GM12801 (cell line): ENCODE results near the gene QRFP.

Experiments used
- TF ChIP-seq, protein P1 (sequence below): IDR thresholded peaks from one replicate; pipeline ENCODE4 v1.5.1; 2011; ENCODE audit warnings: control low read depth; ENCODE audit not compliant: insufficient read length; ENCODE audit errors: extremely low read depth

The QRFP gene

DNA sequence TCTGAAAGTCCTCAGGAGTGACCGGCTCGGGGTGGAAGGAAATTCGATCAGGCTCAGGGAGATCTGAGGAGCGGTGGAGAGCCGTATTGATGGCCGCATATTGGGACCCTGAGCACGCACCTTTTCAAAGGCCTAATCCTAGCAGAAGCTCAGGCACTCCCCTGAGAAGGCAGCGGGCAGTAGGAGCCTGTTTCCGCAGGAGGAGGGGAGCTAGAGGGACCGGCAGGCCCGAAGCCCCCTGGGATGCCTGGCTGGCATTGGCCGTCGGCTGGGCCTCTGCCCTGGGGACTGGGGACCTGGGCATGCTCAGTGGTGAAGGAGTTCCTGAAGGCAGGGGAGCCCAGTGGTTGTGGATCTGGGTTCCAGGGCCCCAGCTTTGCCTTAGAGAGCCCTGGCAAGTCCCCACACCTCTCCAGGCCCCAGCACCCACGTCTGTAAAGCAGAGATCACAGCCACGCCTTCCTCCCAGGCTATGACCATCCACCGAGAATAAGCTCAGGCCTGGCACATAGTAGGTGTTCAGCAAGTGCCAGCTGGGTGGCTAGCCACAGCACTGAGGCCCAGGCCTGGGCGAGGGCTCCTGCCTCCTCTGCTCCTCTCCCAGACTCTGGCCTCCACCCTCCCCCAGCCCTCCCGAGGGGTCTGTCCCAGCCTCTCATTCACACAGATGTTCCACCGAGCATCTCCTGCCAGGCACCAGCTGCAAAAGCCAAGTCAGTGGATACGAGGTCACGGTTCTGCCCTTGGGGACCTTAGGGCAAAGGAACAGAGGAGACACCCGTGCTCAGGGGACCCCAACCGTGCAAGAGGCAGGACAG, 17.2 kb upstream of the QRFP start:
- TF ChIP-seq, protein P1, sequence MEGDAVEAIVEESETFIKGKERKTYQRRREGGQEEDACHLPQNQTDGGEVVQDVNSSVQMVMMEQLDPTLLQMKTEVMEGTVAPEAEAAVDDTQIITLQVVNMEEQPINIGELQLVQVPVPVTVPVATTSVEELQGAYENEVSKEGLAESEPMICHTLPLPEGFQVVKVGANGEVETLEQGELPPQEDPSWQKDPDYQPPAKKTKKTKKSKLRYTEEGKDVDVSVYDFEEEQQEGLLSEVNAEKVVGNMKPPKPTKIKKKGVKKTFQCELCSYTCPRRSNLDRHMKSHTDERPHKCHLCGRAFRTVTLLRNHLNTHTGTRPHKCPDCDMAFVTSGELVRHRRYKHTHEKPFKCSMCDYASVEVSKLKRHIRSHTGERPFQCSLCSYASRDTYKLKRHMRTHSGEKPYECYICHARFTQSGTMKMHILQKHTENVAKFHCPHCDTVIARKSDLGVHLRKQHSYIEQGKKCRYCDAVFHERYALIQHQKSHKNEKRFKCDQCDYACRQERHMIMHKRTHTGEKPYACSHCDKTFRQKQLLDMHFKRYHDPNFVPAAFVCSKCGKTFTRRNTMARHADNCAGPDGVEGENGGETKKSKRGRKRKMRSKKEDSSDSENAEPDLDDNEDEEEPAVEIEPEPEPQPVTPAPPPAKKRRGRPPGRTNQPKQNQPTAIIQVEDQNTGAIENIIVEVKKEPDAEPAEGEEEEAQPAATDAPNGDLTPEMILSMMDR: no peak

DNA sequence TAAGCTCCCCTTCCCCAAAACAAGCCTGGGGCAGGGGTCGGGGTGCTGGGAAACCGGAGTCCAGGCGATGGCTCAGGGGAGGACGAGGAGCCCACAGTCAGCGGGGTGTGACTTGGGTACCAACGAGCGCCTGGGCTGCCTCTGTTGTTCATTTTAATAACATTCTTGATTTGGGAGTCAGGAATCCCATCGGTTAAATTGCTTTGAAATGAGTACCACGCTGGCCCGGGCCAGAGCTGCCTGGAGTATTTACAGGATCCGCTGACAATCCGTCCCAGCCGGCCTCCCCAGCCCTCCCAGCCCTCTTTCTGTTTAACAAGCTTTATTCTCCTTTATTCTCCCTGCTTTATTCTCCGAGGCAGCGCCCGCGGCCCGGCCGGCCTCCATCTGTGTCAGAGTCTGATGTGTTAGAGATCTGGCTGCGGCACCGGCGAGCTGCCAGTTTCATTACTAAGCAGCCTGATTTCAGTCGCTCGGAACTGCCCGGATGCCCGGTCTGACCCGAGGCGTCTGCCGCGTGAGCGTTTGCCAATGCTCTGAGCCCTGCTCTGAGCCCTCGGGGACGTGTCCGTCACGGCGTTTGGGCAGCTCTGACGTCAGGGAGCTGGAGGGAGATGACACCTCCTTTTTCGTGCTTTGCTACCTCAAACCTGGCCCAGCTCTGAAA, 16.5 kb upstream of the QRFP start:
- TF ChIP-seq, protein P1: no peak

DNA sequence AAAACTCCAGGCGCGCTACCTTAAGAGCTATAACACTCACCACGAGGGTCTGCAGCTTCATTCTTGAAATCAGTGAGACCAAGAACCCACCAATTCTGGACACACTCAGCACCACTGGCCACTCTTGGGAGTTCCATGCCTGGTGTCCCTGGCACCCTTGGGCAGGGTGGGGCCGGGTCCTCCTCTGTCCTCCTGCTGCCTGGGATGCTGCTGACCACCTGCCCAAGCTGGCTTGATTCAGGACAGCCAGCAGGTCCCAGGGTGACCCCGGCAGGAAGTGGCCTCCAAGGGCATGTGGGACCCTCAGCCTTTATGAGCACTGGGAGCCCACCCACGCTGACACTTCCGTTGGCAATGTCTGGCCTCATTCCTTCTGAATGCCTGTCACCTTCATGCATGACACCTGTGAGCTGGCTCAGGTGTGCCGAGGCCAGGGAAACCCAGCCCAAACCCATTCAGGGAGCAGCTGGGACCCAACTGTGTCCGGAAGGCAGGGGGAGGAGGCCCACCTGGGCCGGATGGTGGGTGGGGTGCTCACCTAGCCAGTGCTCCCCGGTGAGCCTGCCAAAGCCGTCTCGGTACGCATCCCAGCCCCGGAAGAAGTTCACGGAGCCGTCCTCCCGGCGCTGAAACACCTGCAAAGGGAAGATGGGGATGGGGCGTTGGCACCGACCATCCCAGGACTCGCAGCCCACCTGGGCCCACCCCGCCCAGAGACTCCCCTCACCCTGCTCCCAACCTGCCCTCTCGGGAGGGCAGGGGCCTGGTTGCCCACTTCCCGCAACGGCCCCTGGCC, 14.8 kb upstream of the QRFP start:
- TF ChIP-seq, protein P1: no peak

DNA sequence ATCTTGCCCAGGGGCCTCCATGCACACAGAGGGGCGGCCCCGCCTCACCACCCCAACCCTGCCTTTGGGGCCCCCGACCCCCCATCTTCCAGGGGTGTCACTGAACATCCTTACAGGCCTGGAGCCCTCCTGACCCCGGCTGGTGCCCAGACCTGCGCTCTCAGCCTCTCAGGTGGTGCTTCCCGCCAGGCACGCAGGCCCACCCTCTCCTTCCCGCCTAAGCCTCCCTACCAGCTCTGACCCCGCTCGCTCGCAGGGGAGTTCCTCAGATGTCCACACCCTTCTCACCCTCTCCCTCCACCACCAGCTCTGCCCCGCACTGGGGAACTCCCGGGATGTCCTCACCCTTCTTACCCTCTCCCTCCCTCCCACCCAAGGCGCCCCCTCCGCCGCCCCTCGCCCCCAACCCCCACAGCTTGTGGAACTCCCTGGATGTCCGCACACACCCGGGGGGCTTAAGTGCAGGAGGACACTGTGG, 12.3 kb upstream of the QRFP start:
- TF ChIP-seq, protein P1: no peak

DNA sequence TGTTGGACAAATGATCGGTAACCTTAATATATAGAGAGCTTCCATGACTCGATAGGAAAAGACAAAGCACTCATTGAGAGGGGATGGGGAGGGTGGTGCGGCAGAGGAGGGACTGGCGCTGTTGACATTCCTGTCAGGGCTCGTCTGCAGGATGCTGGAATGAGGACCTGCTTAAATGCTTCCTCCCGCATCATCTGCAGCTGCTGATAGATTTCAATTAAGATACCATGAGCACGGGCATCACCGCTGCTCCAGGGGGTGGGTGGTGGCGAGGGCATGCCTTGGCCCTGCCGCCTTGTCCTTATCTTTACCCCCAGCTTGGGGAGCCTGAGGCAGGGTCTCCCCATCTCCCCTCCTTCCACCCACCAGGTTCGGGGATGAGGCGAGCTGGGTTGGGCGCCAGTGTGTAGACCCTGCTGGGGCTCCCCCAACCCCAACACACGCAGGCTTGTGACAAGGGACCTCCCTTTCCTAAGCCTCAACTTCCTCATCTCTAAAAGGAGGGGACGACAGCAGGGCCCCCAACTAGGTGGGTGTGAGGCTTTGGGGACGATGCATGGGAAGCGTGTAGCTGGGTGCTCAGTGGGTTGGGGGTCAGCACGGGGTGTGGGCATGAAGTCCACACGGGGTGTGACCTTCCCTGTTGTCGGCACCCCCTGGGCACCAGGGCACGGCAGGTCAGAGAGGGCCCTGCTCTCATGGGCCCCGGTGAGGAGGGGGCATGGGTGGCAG, 11.7 kb upstream of the QRFP start:
- TF ChIP-seq, protein P1: no peak

DNA sequence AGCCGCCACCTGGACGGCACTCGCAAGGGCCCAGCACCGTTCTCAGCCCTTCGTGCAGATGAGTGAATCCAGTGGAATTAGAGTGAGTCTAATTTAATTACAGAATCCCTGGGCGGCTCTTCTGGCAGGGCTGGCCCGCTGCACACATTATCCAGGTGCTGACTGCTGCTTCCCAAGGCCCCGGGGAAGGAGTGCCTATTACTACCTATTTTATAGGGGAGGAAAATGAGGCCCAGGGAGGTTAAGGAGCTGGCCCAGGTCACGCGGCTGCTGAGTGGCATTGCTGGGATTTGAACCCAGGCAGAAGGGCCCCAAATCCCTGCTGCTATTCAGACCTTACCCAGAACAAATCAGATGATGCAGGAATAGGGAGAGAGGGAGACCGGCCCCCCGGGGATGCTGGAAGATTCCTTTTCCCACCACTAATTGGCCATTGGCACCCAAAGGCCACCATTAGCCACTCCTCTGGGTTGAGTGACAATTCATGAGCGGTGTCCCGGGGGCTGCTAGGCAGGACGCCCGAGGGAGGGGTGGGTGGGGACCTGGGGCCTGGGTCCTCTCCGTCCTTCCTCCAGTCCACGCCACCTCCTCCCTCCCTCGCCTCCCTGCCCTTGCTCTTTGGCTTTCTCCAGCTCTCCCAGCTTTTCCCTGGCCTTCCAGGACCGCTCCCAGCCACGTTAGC, 10.3 kb upstream of the QRFP start:
- TF ChIP-seq, protein P1: no peak
